HEK293 (cell line): ENCODE data around the gene PLEKHG4.

Experiments
- CTCF ChIA-PET: fragments of 350-600 bp; formaldehyde crosslinking; extraction: SDS; loops from one replicate; lab custom pipeline; 2021; ENCODE audit warnings: antibody characterized with exemption; lab: Yijun Ruan, JAX
- POLR2A ChIA-PET: fragments of 300-600 bp; formaldehyde crosslinking; extraction: SDS; loops from one replicate; lab custom pipeline; 2020; ENCODE audit warnings: antibody characterized with exemption, inconsistent platforms; lab: Yijun Ruan, JAX
- H3K27ac ChIP-seq: fragments of 200-500 bp; sonication (Bioruptor generic); 2 replicates; pipeline ENCODE4 v1.5.1; 2014; ENCODE audit warnings: low read depth, low read length, control low read depth, inconsistent platforms; ENCODE audit errors: extremely low read depth
- H3K36me3 ChIP-seq, 2 experiments: fragments of 200-500 bp in 1 of 2; sonication (Bioruptor generic) in 1 of 2; 1 replicate in 1 of 2; 2 replicates in 1 of 2; pipeline ENCODE4 v1.5.1; 2014 to 2017; ENCODE audit warnings: inconsistent platforms in 2 of 2, low read length in 2 of 2; ENCODE audit not compliant: control insufficient read depth in 2 of 2, insufficient read depth in 1 of 2
- H3K4me1 ChIP-seq: fragments of 200-500 bp; sonication (Bioruptor generic); 2 replicates; pipeline ENCODE4 v1.5.1; 2014; ENCODE audit warnings: mild to moderate bottlenecking, low read length, inconsistent platforms; ENCODE audit not compliant: control insufficient read depth, insufficient read depth
- H3K4me3 ChIP-seq: 2 replicates; pipeline ENCODE4 v1.5.1; 2011; ENCODE audit warnings: low read depth, mild to moderate bottlenecking, control low read depth, low read length, moderate library complexity
- H3K9me3 ChIP-seq: fragments of 200-500 bp; sonication (Bioruptor generic); 2 replicates; pipeline ENCODE4 v1.5.1; 2014; ENCODE audit warnings: low read depth, low read length, inconsistent platforms; ENCODE audit not compliant: control insufficient read depth, insufficient read depth
- FEZF1 ChIP-seq: fragments of 450-650 bp; formaldehyde crosslinking; IDR thresholded peaks from 2 replicates; pipeline ENCODE4 v1.5.1; 2016; ENCODE audit warnings: missing biosample characterization, missing genetic modification characterization
- GFI1B ChIP-seq: fragments of 450-650 bp; formaldehyde crosslinking; IDR thresholded peaks from 2 replicates; pipeline ENCODE4 v1.5.1; 2016; ENCODE audit warnings: missing biosample characterization, missing genetic modification characterization
- ZIC2 ChIP-seq: fragments of 450-650 bp; formaldehyde crosslinking; IDR thresholded peaks from 2 replicates; pipeline ENCODE4 v1.5.1; 2016; ENCODE audit warnings: missing biosample characterization, missing genetic modification characterization
- ZNF184 ChIP-seq: fragments of 450-650 bp; IDR thresholded peaks from 2 replicates; pipeline ENCODE4 v1.5.1; 2018; ENCODE audit warnings: missing biosample characterization, mild to moderate bottlenecking, missing genetic modification characterization
- ZNF274 ChIP-seq, 2 experiments: fragments of 200-500 bp in 1 of 2; fragments of 450-650 bp in 1 of 2; sonication (Bioruptor generic) in 1 of 2; formaldehyde crosslinking in 1 of 2; IDR thresholded peaks; 2 replicates each; pipeline versions ENCODE4 v1.5.1 to v1.6.1; 2014 to 2016; ENCODE audit warnings: borderline replicate concordance in 1 of 2, inconsistent platforms in 1 of 2, low read length in 1 of 2, missing biosample characterization in 1 of 2, missing genetic modification characterization in 1 of 2
- ZNF311 ChIP-seq: fragments of 450-650 bp; formaldehyde crosslinking; IDR thresholded peaks from 2 replicates; pipeline ENCODE4 v1.5.1; 2017; ENCODE audit warnings: missing biosample characterization, missing genetic modification characterization, borderline replicate concordance
- ZNF518A ChIP-seq: fragments of 450-650 bp; formaldehyde crosslinking; conservative IDR thresholded peaks from 2 replicates; pipeline ENCODE4 v1.5.1; 2016; ENCODE audit warnings: low read depth, missing biosample characterization, missing genetic modification characterization
- ZNF548 ChIP-seq: fragments of 450-650 bp; formaldehyde crosslinking; IDR thresholded peaks from 2 replicates; pipeline ENCODE4 v1.5.1; 2016; ENCODE audit warnings: missing biosample characterization, missing genetic modification characterization
- ZNF610 ChIP-seq: fragments of 450-650 bp; formaldehyde crosslinking; IDR thresholded peaks from 2 replicates; pipeline ENCODE4 v1.5.1; 2016; ENCODE audit warnings: missing biosample characterization, missing genetic modification characterization, borderline replicate concordance
- ZNF654 ChIP-seq: fragments of 450-650 bp; formaldehyde crosslinking; IDR thresholded peaks from 2 replicates; pipeline ENCODE4 v1.5.1; 2016; ENCODE audit warnings: low read depth, missing biosample characterization, missing genetic modification characterization
- ZNF837 ChIP-seq: fragments of 450-650 bp; formaldehyde crosslinking; IDR thresholded peaks from 2 replicates; pipeline ENCODE4 v1.5.1; 2016; ENCODE audit warnings: missing biosample characterization, missing genetic modification characterization
- TF ChIP-seq, protein P1 (sequence below): fragments of 450-650 bp; formaldehyde crosslinking; IDR thresholded peaks from 2 replicates; pipeline ENCODE4 v1.5.1; 2017; ENCODE audit warnings: missing biosample characterization, missing genetic modification characterization
- TF ChIP-seq, protein P2 (sequence below): fragments of 450-650 bp; formaldehyde crosslinking; IDR thresholded peaks from 2 replicates; pipeline ENCODE4 v1.5.0; 2017; ENCODE audit warnings: missing biosample characterization, missing genetic modification characterization, borderline replicate concordance

PLEKHG4 gene

GRCh38 chr16:67302076-67302475, 22.7 kb downstream of the PLEKHG4 start (continued):
- no peak for TF ChIP-seq ZNF518A (tag by site-specific recombination)
- TF ChIP-seq, protein P1, sequence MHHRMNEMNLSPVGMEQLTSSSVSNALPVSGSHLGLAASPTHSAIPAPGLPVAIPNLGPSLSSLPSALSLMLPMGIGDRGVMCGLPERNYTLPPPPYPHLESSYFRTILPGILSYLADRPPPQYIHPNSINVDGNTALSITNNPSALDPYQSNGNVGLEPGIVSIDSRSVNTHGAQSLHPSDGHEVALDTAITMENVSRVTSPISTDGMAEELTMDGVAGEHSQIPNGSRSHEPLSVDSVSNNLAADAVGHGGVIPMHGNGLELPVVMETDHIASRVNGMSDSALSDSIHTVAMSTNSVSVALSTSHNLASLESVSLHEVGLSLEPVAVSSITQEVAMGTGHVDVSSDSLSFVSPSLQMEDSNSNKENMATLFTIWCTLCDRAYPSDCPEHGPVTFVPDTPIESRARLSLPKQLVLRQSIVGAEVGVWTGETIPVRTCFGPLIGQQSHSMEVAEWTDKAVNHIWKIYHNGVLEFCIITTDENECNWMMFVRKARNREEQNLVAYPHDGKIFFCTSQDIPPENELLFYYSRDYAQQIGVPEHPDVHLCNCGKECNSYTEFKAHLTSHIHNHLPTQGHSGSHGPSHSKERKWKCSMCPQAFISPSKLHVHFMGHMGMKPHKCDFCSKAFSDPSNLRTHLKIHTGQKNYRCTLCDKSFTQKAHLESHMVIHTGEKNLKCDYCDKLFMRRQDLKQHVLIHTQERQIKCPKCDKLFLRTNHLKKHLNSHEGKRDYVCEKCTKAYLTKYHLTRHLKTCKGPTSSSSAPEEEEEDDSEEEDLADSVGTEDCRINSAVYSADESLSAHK (tag by site-specific recombination), result no peak

DNA sequence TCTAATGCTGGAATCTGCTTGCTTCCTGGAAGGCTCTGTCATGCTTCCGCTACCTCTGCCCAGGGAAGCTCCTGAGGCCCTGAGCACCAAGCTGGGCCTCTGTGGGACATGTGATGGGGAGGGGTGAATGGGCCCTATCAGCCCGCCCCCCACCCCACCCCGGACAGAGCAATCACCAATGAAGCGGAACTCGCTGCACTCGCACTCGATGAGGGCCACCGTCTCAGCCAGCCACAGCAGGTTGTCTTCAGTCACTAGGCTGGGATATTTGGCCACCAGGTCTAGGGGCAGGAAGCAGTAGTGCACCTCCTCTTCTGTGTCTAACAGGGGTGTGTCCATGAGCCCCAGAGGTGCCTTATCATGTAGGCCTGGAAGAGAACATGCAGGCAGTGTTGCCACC, 23.6 kb downstream of the PLEKHG4 start:
- ChIA-PET CTCF (interaction anchor here (1.1 kb wide), 1 partner anchor 19 kb away, joined by 3 read pairs; no protein-coding TSS in a partner anchor), POLR2A (no interaction called here)
- Histone ChIP-seq H3K9me3 (no peaks in the 10 kb centered on the region), H3K27ac (no peak overlapping the region), H3K4me1 (no peaks in the 10 kb centered on the region), H3K4me3 (no peak overlapping the region), H3K36me3 (no peaks in the 10 kb centered on the region)
- TF ChIP-seq GFI1B (tag by site-specific recombination), result no peak
- TF ChIP-seq ZNF654, result no peak
- TF ChIP-seq ZIC2, result peak; percentile 81
- no peak for TF ChIP-seq ZNF610 (tag by site-specific recombination)

DNA sequence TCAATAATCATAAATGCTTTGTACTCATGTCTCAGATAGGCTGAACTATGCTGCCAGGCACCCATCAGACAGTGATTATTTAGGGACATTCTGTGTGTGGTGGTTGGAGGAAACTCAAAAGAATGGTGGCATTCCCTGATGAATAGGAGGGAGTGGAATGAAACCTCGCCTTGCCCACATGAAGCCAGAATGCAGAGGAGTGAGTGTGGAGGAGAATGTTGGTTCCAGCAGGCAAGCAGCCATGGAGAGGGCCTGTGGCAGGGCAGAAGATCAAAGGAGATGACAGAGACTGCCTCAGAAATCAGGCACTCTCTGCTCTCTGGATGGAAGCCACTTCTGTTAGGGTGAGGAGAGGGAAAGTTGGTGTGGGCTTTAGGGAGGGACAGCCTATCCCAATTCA, 24.7 kb downstream of the PLEKHG4 start:
- no peak overlapping the region for H3K27ac ChIP-seq
- no peaks in the 10 kb centered on the region for H3K9me3 ChIP-seq
- TF ChIP-seq ZNF311 (no peak), ZNF837 (no peak), ZNF274 (IDR thresholded peaks at IDR 0.05; ENCODE audit: low read length) (no peak), ZNF274 (tag by site-specific recombination; IDR thresholded peaks at IDR 0.05; ENCODE audit: borderline replicate concordance) (no peak), GFI1B (tag by site-specific recombination) (no peak), ZNF184 (tag by site-specific recombination) (no peak), FEZF1 (tag by site-specific recombination) (no peak), ZNF548 (tag by site-specific recombination) (no peak)
- TF ChIP-seq, protein P2, sequence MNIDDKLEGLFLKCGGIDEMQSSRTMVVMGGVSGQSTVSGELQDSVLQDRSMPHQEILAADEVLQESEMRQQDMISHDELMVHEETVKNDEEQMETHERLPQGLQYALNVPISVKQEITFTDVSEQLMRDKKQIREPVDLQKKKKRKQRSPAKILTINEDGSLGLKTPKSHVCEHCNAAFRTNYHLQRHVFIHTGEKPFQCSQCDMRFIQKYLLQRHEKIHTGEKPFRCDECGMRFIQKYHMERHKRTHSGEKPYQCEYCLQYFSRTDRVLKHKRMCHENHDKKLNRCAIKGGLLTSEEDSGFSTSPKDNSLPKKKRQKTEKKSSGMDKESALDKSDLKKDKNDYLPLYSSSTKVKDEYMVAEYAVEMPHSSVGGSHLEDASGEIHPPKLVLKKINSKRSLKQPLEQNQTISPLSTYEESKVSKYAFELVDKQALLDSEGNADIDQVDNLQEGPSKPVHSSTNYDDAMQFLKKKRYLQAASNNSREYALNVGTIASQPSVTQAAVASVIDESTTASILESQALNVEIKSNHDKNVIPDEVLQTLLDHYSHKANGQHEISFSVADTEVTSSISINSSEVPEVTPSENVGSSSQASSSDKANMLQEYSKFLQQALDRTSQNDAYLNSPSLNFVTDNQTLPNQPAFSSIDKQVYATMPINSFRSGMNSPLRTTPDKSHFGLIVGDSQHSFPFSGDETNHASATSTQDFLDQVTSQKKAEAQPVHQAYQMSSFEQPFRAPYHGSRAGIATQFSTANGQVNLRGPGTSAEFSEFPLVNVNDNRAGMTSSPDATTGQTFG, result no peak
- H3K36me3 ChIP-seq, result no peaks in the 10 kb centered on the region
- POLR2A ChIA-PET, result no interaction called here
- CTCF ChIA-PET, result interaction anchor here (0.7 kb wide), 2 partner anchors 113 to 512 kb away, joined by 3 read pairs; no protein-coding TSS in a partner anchor
- no peak overlapping the region for H3K4me3 ChIP-seq
- H3K4me1 ChIP-seq, result no peaks in the 10 kb centered on the region
